ENCODE measurements around the gene NIN. TPM values are rescaled to one million over a fixed set of nuclear protein-coding genes. Genes with fewer than 3 reads are reported as not detected.

NIN gene
- total RNA-seq, 4 donors from 2014 or later = 22.3 to 25.5 (median 22.5) TPM

DNA sequence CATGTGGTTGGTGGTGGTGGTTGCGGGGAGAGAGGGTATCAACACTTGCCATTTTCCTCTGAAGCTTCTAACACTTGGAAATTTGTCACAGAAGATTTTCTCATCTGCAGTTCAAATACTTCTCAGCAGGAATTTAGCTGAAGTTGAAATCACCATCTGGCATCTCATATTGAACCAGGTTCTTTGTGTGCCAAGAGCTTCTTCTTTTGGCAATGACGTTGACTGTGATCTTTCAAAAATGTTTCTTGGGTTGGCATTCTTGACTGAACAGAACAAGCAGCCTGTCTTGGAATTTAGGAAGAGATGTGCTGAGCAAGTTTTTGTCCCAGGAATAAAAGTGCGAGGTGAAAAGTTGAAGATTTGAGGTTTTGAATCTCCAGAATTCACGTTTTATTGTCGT lies 8.7 kb upstream of the NIN start:
- no peaks in the 10 kb centered on the region for H3K36me3 ChIP-seq
- no peaks in the 10 kb centered on the region for H3K4me1 ChIP-seq
- no peak for DNase-seq
- H3K27me3 ChIP-seq = no peaks in the 10 kb centered on the region
- H3K27ac ChIP-seq = no peak overlapping the region
- no peak overlapping the region for H3K4me3 ChIP-seq (replicated peaks in 1 of 3)
- no peak for TF ChIP-seq POLR2A (IDR thresholded peaks at IDR 0.05)
- TF ChIP-seq, protein P1, sequence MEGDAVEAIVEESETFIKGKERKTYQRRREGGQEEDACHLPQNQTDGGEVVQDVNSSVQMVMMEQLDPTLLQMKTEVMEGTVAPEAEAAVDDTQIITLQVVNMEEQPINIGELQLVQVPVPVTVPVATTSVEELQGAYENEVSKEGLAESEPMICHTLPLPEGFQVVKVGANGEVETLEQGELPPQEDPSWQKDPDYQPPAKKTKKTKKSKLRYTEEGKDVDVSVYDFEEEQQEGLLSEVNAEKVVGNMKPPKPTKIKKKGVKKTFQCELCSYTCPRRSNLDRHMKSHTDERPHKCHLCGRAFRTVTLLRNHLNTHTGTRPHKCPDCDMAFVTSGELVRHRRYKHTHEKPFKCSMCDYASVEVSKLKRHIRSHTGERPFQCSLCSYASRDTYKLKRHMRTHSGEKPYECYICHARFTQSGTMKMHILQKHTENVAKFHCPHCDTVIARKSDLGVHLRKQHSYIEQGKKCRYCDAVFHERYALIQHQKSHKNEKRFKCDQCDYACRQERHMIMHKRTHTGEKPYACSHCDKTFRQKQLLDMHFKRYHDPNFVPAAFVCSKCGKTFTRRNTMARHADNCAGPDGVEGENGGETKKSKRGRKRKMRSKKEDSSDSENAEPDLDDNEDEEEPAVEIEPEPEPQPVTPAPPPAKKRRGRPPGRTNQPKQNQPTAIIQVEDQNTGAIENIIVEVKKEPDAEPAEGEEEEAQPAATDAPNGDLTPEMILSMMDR (IDR thresholded peaks at IDR 0.05) = no peak
- WGBS, 2 donors = 93 to 94% methylated on average over 5 of the region's 5 CpGs
- no peaks in the 10 kb centered on the region for H3K9me3 ChIP-seq
- intact Hi-C loops (cut with DNase I) = no loop called here

DNA sequence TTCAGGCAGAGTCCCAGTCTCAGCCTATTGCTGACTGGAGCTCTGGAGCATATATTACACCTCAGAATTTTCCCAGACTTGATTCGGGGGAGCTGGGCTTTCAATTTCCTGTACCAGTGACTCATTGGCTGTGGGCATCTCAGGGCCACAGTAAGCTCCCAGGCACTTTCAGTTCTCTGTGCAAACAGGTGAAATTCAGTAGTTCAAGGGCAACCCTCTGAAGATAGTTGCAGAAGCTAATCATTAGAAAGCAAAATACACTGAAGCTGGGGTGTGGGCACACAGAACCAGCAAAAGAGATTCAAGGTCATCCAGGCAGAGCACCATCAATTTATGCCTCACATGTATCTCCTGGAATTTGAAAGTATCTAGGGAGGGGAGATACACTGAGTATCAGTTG lies 8.1 kb upstream of the NIN start:
- H3K27me3 ChIP-seq = no peaks in the 10 kb centered on the region
- 64 to 65% methylated on average over 1 of the region's 1 CpG for WGBS, 2 donors
- intact Hi-C loops (cut with DNase I) = no loop called here
- TF ChIP-seq POLR2A (IDR thresholded peaks at IDR 0.05) = no peak
- TF ChIP-seq, protein P1 (IDR thresholded peaks at IDR 0.05) = no peak
- no peaks in the 10 kb centered on the region for H3K36me3 ChIP-seq
- H3K9me3 ChIP-seq = no peaks in the 10 kb centered on the region
- H3K4me3 ChIP-seq (replicated peaks in 1 of 3) = no peak overlapping the region
- H3K4me1 ChIP-seq = no peaks in the 10 kb centered on the region
- H3K27ac ChIP-seq = no peak overlapping the region
- DNase-seq = no peak

DNA sequence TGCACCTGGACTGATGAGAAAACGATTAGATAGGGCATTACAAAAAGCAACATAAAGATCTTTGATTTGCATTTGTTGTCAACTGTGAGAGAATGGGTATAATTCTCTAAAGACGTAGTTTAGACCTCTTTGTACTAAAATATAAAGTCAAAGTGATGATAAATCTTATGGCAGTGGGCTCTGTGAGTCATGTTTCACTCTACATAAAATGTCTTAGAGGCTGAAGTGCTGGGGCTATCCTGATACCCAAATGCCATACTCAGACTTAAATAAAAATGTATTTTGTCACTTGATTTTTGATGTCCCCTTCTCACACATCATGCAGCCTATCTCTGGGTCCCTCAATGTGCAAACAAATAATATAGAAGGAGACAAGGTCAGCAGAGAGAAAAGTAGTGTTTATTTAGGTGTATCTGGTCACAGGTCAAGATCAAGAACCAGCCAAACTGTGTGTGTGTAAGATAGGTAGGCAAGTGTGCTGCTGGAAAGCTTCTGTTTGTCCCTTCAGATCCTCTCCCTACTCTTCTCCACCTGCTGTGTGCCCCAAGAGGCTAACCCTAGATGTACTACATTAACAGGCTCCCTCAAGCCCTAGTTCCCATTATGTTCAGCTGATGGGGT lies 7.0 kb upstream of the NIN start:
- no peaks in the 10 kb centered on the region for H3K9me3 ChIP-seq
- no peak overlapping the region for H3K27ac ChIP-seq
- no peak overlapping the region for H3K4me3 ChIP-seq (replicated peaks in 1 of 3)
- H3K36me3 ChIP-seq = no peaks in the 10 kb centered on the region
- TF ChIP-seq, protein P1 (IDR thresholded peaks at IDR 0.05) = no peak
- TF ChIP-seq POLR2A (IDR thresholded peaks at IDR 0.05) = no peak
- DNase-seq = no peak
- intact Hi-C loops (cut with DNase I) = no loop called here
- H3K27me3 ChIP-seq = no peaks in the 10 kb centered on the region
- no peaks in the 10 kb centered on the region for H3K4me1 ChIP-seq
- WGBS, 2 donors = 87 to 88% methylated on average over 2 of the region's 2 CpGs

DNA sequence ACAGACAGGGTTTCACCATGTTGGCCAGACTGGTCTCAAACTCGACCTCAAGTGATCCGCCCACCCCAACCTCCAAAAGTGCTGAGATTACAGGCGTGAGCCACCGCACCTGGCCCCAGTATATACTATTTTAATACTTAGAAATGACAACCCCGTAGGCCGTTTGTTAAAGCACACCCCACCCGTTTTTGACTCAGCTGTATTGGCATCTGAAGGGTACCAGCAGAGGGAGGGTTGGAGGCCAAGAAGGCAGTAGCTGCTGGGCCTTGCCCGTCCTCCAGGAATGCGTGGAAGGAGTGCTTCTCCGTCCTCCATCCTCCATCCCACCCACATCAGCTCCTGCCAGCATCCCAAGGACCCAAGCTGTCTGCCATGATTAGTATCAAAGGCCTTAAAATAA lies 6.3 kb upstream of the NIN start:
- DNase-seq = no peak
- Histone ChIP-seq H3K9me3 (no peaks in the 10 kb centered on the region), H3K27ac (no peak overlapping the region), H3K4me1 (no peaks in the 10 kb centered on the region), H3K27me3 (no peaks in the 10 kb centered on the region), H3K4me3 (replicated peaks in 1 of 3) (no peak overlapping the region), H3K36me3 (no peaks in the 10 kb centered on the region)
- intact Hi-C loops (cut with DNase I) = no loop called here
- no peak for TF ChIP-seq POLR2A (IDR thresholded peaks at IDR 0.05)
- TF ChIP-seq, protein P1 (IDR thresholded peaks at IDR 0.05) = no peak
- WGBS, 2 donors = 86 to 96% methylated on average over 10 of the region's 10 CpGs

DNA sequence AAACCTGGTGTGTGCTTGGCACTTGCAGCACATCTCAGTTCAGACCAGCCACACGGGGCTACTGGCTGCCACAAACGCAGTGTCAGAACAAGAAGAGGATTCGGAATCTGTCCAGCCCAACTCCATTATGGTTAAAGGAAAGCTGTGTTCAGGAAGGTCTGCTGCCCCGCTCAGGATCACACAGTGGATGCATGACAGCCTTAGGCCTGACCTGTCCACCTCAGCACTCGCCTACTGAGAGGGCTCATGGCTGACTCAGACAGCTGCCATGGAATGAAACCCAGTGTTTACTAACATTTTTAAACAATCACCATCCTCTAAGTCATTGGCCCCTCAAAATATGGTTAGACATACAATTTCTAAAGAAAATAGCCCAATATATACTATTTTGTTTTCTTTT lies 5.6 kb upstream of the NIN start:
- 92% methylated on average over 5 of the region's 5 CpGs for WGBS, 2 donors
- TF ChIP-seq, protein P1 (IDR thresholded peaks at IDR 0.05) = no peak
- no peak for TF ChIP-seq POLR2A (IDR thresholded peaks at IDR 0.05)
- Histone ChIP-seq H3K27ac (no peak overlapping the region), H3K4me3 (replicated peaks in 1 of 3) (no peak overlapping the region), H3K36me3 (no peaks in the 10 kb centered on the region), H3K27me3 (no peaks in the 10 kb centered on the region), H3K4me1 (no peaks in the 10 kb centered on the region), H3K9me3 (no peaks in the 10 kb centered on the region)
- DNase-seq = no peak
- intact Hi-C loops (cut with DNase I) = no loop called here
